NCI-H345 treated with DMSO at 0.1 percent for 48 hours (cell line): ENCODE results near the gene DSCAM.

ENCODE experiments used
- DNase-seq: peaks from one replicate; lab custom pipeline; 2025; ENCODE audit not compliant: unreplicated experiment; lab: John Stamatoyannopoulos, UW

Gene DSCAM

GRCh38 chr21:40717028-40717427, 129.9 kb downstream of the DSCAM start:
- DNase-seq, result peak; percentile 91

- no peak for DNase-seq
These were observed 132.4 kb downstream of the DSCAM start for GRCh38 chr21:40714536-40714935.

- DNase-seq, result no peak
These were observed 139.2 kb downstream of the DSCAM start for GRCh38 chr21:40707656-40708244.

- no peak for DNase-seq
These were observed 139.9 kb downstream of the DSCAM start for GRCh38 chr21:40706806-40707655.

GRCh38 chr21:40706176-40706575, 140.8 kb downstream of the DSCAM start:
- DNase-seq, result no peak

- DNase-seq, result no peak
These were observed 142.8 kb downstream of the DSCAM start for GRCh38 chr21:40704141-40704540.

- no peak for DNase-seq
These were observed 147.6 kb downstream of the DSCAM start for GRCh38 chr21:40699366-40699765.

- DNase-seq, result no peak
These were observed 150.7 kb downstream of the DSCAM start for GRCh38 chr21:40696246-40696645.

- DNase-seq, result no peak
These were observed 157.1 kb downstream of the DSCAM start for GRCh38 chr21:40689840-40690360.

- DNase-seq, result no peak
These were observed 157.7 kb downstream of the DSCAM start for GRCh38 chr21:40689217-40689616.

GRCh38 chr21:40688106-40688864, 158.7 kb downstream of the DSCAM start:
- DNase-seq, result no peak

GRCh38 chr21:40687625-40688024, 159.3 kb downstream of the DSCAM start:
- no peak for DNase-seq

- no peak for DNase-seq
These were observed 160.4 kb downstream of the DSCAM start for GRCh38 chr21:40686526-40686925.

- no peak for DNase-seq
These were observed 161.8 kb downstream of the DSCAM start for GRCh38 chr21:40685141-40685540.

- no peak for DNase-seq
These were observed 162.2 kb downstream of the DSCAM start for GRCh38 chr21:40684726-40685125.

- DNase-seq, result no peak
These were observed 163.6 kb downstream of the DSCAM start for GRCh38 chr21:40683349-40683748.

- DNase-seq, result no peak
These were observed 165.6 kb downstream of the DSCAM start for GRCh38 chr21:40681164-40681859.

- DNase-seq, result peak; percentile 49
These were observed 166.6 kb downstream of the DSCAM start for GRCh38 chr21:40680311-40680710.

- DNase-seq, result no peak
These were observed 168.2 kb downstream of the DSCAM start for GRCh38 chr21:40678681-40679284.

GRCh38 chr21:40675017-40675416, 171.9 kb downstream of the DSCAM start:
- DNase-seq, result no peak

- no peak for DNase-seq
These were observed 174.4 kb downstream of the DSCAM start for GRCh38 chr21:40672602-40673001.
